ENCODE data around the gene KDM2B. TPM values are rescaled to one million over a fixed set of nuclear protein-coding genes. Genes with fewer than 3 reads are reported as not detected.
A peak's percentile ranks its signal among the peaks of the same experiment; 100 is the strongest.

Gene KDM2B
- total and polyA plus RNA-seq, 11 donors = 7.3 to 24.7 (median 10.3) TPM

DNA sequence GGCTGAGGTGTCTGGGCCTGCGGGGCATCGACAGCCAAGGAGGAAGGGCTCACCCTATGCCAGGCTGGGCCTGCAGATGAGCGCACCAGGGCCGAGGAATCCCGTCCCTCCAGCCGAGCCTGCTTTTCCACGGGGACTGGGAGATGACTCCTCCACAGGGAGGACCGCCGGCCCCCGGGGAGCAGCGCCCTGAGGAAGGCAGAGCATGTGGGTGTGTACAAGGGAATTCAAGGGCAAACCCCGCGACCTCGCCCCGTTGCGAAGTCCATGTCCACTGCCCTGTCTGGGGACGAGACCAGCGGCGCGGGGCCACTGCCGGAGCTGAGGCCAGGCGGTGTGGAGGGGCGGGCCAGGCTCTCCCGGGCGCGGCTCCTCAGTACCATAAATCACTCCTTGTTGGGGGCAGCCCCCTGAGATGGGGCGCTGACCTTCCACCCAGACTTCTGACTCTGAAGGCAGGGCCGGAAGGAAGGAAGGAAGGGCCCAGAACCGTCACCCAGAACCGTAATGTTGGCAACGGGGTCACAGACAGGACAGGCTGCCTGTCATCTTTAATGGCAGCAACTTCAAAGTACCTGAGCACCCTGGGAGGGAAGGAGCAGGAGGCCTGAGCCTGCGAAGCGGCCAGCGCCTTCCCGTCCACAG lies 128.4 kb downstream of the KDM2B start:
- TF ChIP-seq, protein P1, sequence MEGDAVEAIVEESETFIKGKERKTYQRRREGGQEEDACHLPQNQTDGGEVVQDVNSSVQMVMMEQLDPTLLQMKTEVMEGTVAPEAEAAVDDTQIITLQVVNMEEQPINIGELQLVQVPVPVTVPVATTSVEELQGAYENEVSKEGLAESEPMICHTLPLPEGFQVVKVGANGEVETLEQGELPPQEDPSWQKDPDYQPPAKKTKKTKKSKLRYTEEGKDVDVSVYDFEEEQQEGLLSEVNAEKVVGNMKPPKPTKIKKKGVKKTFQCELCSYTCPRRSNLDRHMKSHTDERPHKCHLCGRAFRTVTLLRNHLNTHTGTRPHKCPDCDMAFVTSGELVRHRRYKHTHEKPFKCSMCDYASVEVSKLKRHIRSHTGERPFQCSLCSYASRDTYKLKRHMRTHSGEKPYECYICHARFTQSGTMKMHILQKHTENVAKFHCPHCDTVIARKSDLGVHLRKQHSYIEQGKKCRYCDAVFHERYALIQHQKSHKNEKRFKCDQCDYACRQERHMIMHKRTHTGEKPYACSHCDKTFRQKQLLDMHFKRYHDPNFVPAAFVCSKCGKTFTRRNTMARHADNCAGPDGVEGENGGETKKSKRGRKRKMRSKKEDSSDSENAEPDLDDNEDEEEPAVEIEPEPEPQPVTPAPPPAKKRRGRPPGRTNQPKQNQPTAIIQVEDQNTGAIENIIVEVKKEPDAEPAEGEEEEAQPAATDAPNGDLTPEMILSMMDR (IDR thresholded peaks at IDR 0.05) = no peak
- no peak for TF ChIP-seq POLR2A (IDR thresholded peaks at IDR 0.05)
- ATAC-seq = peak in 3 of 4 donors; percentile 8 to 33 (median 28)
- intact Hi-C loops (cut with DNase I) = no loop called here
- peaks cover 0 to 47% (median 3%) of the 10 kb centered on the region in 12 donors for H3K4me1 ChIP-seq
- H3K4me3 ChIP-seq = peak overlapping the region in 5 of 12 donors; percentile 5 to 26 (median 10)
- no peaks in the 10 kb centered on the region for H3K27me3 ChIP-seq
- H3K36me3 ChIP-seq = peaks cover 0 to 11% (median 0%) of the 10 kb centered on the region in 9 donors
- peak overlapping the region in 4 of 12 donors; percentile 24 to 89 (median 39) for H3K27ac ChIP-seq
- WGBS, 4 donors = 69 to 84% (median 73%) methylated on average over 20 to 35 of the region's 35 CpGs
- no peaks in the 10 kb centered on the region for H3K9me3 ChIP-seq
- no peak for DNase-seq

DNA sequence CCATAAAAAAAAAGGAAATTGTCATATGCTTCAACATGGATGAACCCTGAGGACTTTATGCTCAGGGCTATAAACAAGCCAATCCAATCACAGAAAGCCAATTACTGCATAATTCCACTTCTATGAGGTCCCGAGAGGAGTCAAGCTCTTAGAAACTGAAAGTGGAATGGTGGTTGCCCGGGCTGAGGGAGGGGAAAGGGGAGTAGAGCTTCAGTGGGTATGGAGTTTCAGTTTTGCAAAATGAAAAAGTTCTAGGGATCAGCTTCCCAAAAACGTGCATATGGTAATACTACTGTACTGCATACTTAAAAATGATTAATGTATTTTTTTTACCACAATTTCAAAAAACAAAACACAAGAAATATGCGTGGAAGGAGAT lies 128.9 kb downstream of the KDM2B start:
- 51 to 64% (median 61%) methylated on average over 4 of the region's 4 CpGs for WGBS, 4 donors
- Histone ChIP-seq H3K9me3 (no peaks in the 10 kb centered on the region), H3K27me3 (no peaks in the 10 kb centered on the region), H3K4me1 (peaks cover 0 to 43% (median 3%) of the 10 kb centered on the region in 12 donors), H3K4me3 (peak overlapping the region in 2 of 12 donors; percentile 15 to 26), H3K36me3 (peaks cover 0 to 11% (median 0%) of the 10 kb centered on the region in 9 donors), H3K27ac (peak overlapping the region in 3 of 12 donors; percentile 24 to 89 (median 49))
- ATAC-seq (peak in 1 of 4 donors; percentile 28), DNase-seq (no peak)
- intact Hi-C loops (cut with DNase I) = no loop called here
- TF ChIP-seq, protein P1 (IDR thresholded peaks at IDR 0.05) = no peak
- no peak for TF ChIP-seq POLR2A (IDR thresholded peaks at IDR 0.05)

DNA sequence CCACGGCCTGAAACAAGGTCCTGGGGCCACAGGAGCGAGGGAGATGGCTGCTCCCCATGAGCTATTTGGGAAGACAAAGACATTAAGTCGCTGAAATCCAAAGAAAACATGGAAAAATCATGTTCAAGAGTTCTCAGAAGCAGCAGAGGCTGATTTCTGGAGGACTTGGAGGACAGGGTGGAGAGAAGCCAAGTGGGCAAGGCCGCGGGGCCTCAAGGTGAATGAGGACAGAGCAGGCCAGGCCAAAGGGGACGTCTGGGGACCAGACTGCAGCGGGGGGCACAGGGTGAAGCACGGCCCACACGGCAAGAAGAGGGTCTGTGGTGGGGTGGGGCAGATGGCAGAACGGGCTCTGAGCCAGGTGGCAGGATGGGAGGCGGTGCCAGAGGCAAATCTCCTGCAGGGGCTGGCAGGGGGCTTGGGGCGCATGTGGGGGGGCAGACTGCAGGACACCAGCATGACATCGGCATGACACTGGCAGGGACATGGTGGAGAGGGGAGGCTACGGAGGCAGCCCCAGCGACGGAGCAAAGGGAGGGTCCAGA lies 132.0 kb downstream of the KDM2B start:
- peaks cover 0 to 40% (median 3%) of the 10 kb centered on the region in 12 donors for H3K4me1 ChIP-seq
- H3K4me3 ChIP-seq = no peak overlapping the region
- TF ChIP-seq POLR2A (IDR thresholded peaks at IDR 0.05) = no peak
- TF ChIP-seq, protein P1 (IDR thresholded peaks at IDR 0.05) = no peak
- no peaks in the 10 kb centered on the region for H3K9me3 ChIP-seq
- ATAC-seq (no peak), DNase-seq (no peak)
- WGBS, 4 donors = 77 to 80% (median 79%) methylated on average over 16 of the region's 16 CpGs
- no peaks in the 10 kb centered on the region for H3K27me3 ChIP-seq
- peak overlapping the region in 1 of 12 donors; percentile 89 for H3K27ac ChIP-seq
- peaks cover 0 to 20% (median 6%) of the 10 kb centered on the region in 9 donors for H3K36me3 ChIP-seq
- intact Hi-C loops (cut with DNase I) = no loop called here

DNA sequence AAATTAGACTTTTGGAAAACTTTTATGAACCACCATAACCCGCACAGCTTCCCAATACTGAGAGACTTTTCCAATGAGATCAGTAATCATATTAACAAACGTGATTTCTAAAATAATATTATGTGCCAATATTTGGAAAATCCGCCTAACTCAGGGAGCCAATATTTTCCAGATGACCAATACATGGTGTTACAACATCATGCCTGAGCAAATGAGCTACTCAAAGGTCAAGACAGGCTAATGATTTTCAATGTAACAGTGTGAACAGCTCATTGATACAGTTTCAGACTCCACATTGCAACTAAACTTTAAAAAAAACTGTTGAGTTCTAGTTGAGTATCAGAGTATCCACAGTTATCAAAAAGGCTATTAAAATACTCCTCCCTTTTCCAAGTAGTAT lies 134.1 kb downstream of the KDM2B start:
- DNase-seq (no peak), ATAC-seq (no peak)
- Histone ChIP-seq H3K27me3 (no peaks in the 10 kb centered on the region), H3K36me3 (peaks cover 0 to 27% (median 16%) of the 10 kb centered on the region in 9 donors), H3K4me3 (no peak overlapping the region), H3K27ac (no peak overlapping the region), H3K4me1 (peaks cover 0 to 29% (median 1%) of the 10 kb centered on the region in 12 donors), H3K9me3 (no peaks in the 10 kb centered on the region)
- intact Hi-C loops (cut with DNase I) = no loop called here
- no peak for TF ChIP-seq POLR2A (IDR thresholded peaks at IDR 0.05)
- TF ChIP-seq, protein P1 (IDR thresholded peaks at IDR 0.05) = no peak
- whole genome bisulfite sequencing, 4 donors = 85 to 95% (median 94%) methylated on average over 3 of the region's 3 CpGs
